GM12878 (cell line): Measurements from ENCODE around the gene NRP1. TPM values are rescaled to one million over a fixed set of nuclear protein-coding genes. Genes with fewer than 3 reads are reported as not detected.

Source experiments
- ATAC-seq: fragments of 200-7000 bp; cut with Tn5 transposase; 3 replicates; pipeline ENCODE4 v1.9.1; 2020; ENCODE audit warnings: mild to moderate bottlenecking, moderate library complexity
- BruUV-seq: library from RNA; stranded (reverse); fragments of 400-500 nt; replicated peaks from 2 replicates; lab custom pipeline; 2021; lab: Mats Ljungman, UMichigan
- CTCF ChIA-PET: fragments of 300-600 bp; sonication (Branson Sonifier 250); formaldehyde crosslinking; extraction: SDS; loops from one replicate; lab custom pipeline; 2021; ENCODE audit warnings: inconsistent platforms; lab: Yijun Ruan, JAX
- POLR2A ChIA-PET: fragments of 350-600 bp; formaldehyde crosslinking; extraction: SDS; loops from one replicate; lab custom pipeline; 2021; ENCODE audit warnings: inconsistent platforms; lab: Charles Lee
- RAD21 ChIA-PET: fragments of 300-600 bp; sonication (Branson Sonifier 250); formaldehyde crosslinking; loops from one replicate; lab custom pipeline; 2023; ENCODE audit warnings: antibody characterized with exemption; ENCODE audit not compliant: unreplicated experiment; lab: Charles Lee
- SMC1A ChIA-PET: fragments of 300-600 bp; sonication (Branson Sonifier 250); formaldehyde crosslinking; loops from one replicate; lab custom pipeline; 2023; ENCODE audit not compliant: unreplicated experiment, uncharacterized antibody; lab: Charles Lee
- DNase-seq: peaks from one replicate; pipeline ENCODE4 v3.0.0-alpha.2; 2011; ENCODE audit warnings: low read depth, low spot score
- FAIRE-seq: peaks from 3 replicates; lab custom pipeline; 2011; peaks lifted over from hg19 to GRCh38; lab: Jason Lieb, UNC
- H2AFZ ChIP-seq: 2 replicates; pipeline ENCODE4 v1.6.0; 2011; ENCODE audit warnings: low read depth, low read length, control low read depth; ENCODE audit not compliant: control insufficient read depth
- H3K27ac ChIP-seq: 2 replicates; pipeline ENCODE4 v1.5.1; 2011; ENCODE audit warnings: control low read depth; ENCODE audit not compliant: control insufficient read depth, insufficient read depth
- H3K27me3 ChIP-seq, 2 experiments: replicated peaks in 1 of 2; 2 replicates each; pipeline versions ENCODE4 v1.6.0 to v1.6.1; 2011; ENCODE audit warnings: low read length in 1 of 2; ENCODE audit not compliant: control insufficient read depth in 2 of 2, insufficient read depth in 2 of 2
- H3K36me3 ChIP-seq, 2 experiments: 2 replicates each; pipeline ENCODE4 v1.5.1; 2011; ENCODE audit warnings: low read length in 1 of 2; ENCODE audit not compliant: control insufficient read depth in 2 of 2, insufficient read depth in 2 of 2
- H3K4me1 ChIP-seq: 2 replicates; pipeline ENCODE4 v1.6.1; 2011; ENCODE audit warnings: mild to moderate bottlenecking, low read length, moderate library complexity, mixed read lengths; ENCODE audit not compliant: control insufficient read depth, insufficient read depth
- H3K4me2 ChIP-seq: 2 replicates; pipeline ENCODE4 v1.6.0; 2011; ENCODE audit warnings: control low read depth; ENCODE audit not compliant: control insufficient read depth, insufficient read depth
- H3K4me3 ChIP-seq: fragments of 200-600 bp; sonication (generic); 2 replicates; pipeline ENCODE4 v1.5.1; 2016
- H3K79me2 ChIP-seq: 2 replicates; pipeline ENCODE4 v1.6.0; 2011; ENCODE audit warnings: low read length; ENCODE audit not compliant: control insufficient read depth, insufficient read depth
- H3K9ac ChIP-seq: 2 replicates; pipeline ENCODE4 v1.8.0; 2011; ENCODE audit warnings: low read length, control low read depth, mixed read lengths; ENCODE audit not compliant: control insufficient read depth, insufficient read depth
- H3K9me3 ChIP-seq: replicated peaks from 3 replicates; pipeline ENCODE4 v1.5.1; 2011; ENCODE audit warnings: mild to moderate bottlenecking, low read length; ENCODE audit not compliant: control insufficient read depth, insufficient read depth
- H4K20me1 ChIP-seq: 2 replicates; pipeline ENCODE4 v1.6.0; 2011; ENCODE audit not compliant: control insufficient read depth, insufficient read depth
- CEBPB ChIP-seq, 2 experiments: fragments of 150-350 bp in 1 of 2; IDR thresholded peaks; 2 replicates each; pipeline ENCODE4 v1.6.1; 2012 to 2014; ENCODE audit warnings: low read depth in 2 of 2, low read length in 2 of 2, borderline replicate concordance in 1 of 2, inconsistent platforms in 1 of 2
- CREM ChIP-seq: IDR thresholded peaks from 2 replicates; pipeline ENCODE4 v1.6.1; 2014; ENCODE audit warnings: antibody characterized with exemption, low read depth
- ELK1 ChIP-seq: IDR thresholded peaks from 2 replicates; pipeline ENCODE4 v1.6.1; 2012; ENCODE audit warnings: low read depth, low read length, improper control_type of control experiment
- FOS ChIP-seq: IDR thresholded peaks from 3 replicates; pipeline ENCODE4 v1.6.1; 2011; ENCODE audit warnings: borderline replicate concordance; ENCODE audit not compliant: insufficient read length; ENCODE audit errors: extremely low read depth
- FOXK2 ChIP-seq: fragments of 450-650 bp; IDR thresholded peaks from 2 replicates; pipeline ENCODE4 v1.6.1; 2017; ENCODE audit warnings: mild to moderate bottlenecking, moderate library complexity
- KAT2A ChIP-seq: conservative IDR thresholded peaks from 2 replicates; pipeline ENCODE4 v1.6.1; 2011; ENCODE audit warnings: low read depth, low read length; ENCODE audit not compliant: control insufficient read depth
- NBN ChIP-seq: fragments of 450-650 bp; IDR thresholded peaks from 2 replicates; pipeline ENCODE4 v1.6.1; 2016
- PAX8 ChIP-seq: fragments of 450-650 bp; IDR thresholded peaks from 2 replicates; pipeline ENCODE4 v1.6.1; 2017; ENCODE audit warnings: mild to moderate bottlenecking, moderate library complexity
- WRNIP1 ChIP-seq: IDR thresholded peaks from 2 replicates; pipeline ENCODE4 v1.6.1; 2011; ENCODE audit warnings: low read depth, low read length, improper control_type of control experiment, borderline replicate concordance
- ZBED1 ChIP-seq: IDR thresholded peaks from 2 replicates; pipeline ENCODE4 v1.6.1; 2016; ENCODE audit warnings: borderline replicate concordance
- WGBS: methylation state at CpG from one replicate; pipeline ENCODE4 v1.1.6; 2016; ENCODE audit warnings: low lambda C conversion rate; ENCODE audit not compliant: insufficient replicate concordance, insufficient coverage; ENCODE audit errors: missing lambda C conversion rate; 5-methylcytosine and 5-hydroxymethylcytosine counted together
- in situ Hi-C: fragments of 300-500 bp; cut with MboI; formaldehyde crosslinking; loops from 9 replicates; pipeline ENCODE4 v1.14.3; 2018; ENCODE audit warnings: mixed read lengths
- intact Hi-C: fragments of 100-400 bp; cut with micrococcal nuclease; formaldehyde crosslinking; loops from one replicate; pipeline ENCODE4 v1.14.2; 2022; ENCODE audit not compliant: unreplicated experiment
- polyA plus RNA-seq, 11 experiments: library from polyadenylated mRNA; depleted of rRNA in 4 of 11; unstranded in 6 of 11; stranded (reverse) in 5 of 11; fragments of >200 nt; fragmentation: Nextera tagmentation in 4 of 11; fragmentation: Illumina TruSeq in 1 of 11; extraction: Ambion mirVana in 4 of 11; extraction: Trizol in 1 of 11; gene quantifications; 1 replicate in 1 of 11; 2 replicates in 10 of 11; pipeline versions ENCODE4 v1.2.1 to v1.2.3, GENCODE V29; 2011 to 2016; ENCODE audit warnings: inconsistent platforms in 2 of 11, missing spikeins in 2 of 11, low read depth in 1 of 11
- total RNA-seq, 4 experiments: library from RNA; depleted of rRNA in 3 of 4; stranded (reverse); fragments of >200 nt in 3 of 4; fragmentation: Illumina TruSeq in 1 of 4; extraction: Trizol in 1 of 4; gene quantifications; 2 replicates each; pipeline versions ENCODE4 v1.2.1 to v1.2.3, GENCODE V29; 2013 to 2021
- TF ChIP-seq, protein P1 (sequence below): IDR thresholded peaks from 2 replicates; pipeline ENCODE4 v1.6.1; 2011; ENCODE audit warnings: low read depth, low read length, improper control_type of control experiment, borderline replicate concordance
- TF ChIP-seq, protein P2 (sequence below): IDR thresholded peaks from 2 replicates; pipeline ENCODE4 v1.6.1; 2011; ENCODE audit warnings: low read depth, mild to moderate bottlenecking, low read length, moderate library complexity, borderline replicate concordance; ENCODE audit errors: extremely low read depth
- TF ChIP-seq, protein P3 (sequence below): IDR thresholded peaks from 2 replicates; pipeline ENCODE4 v1.6.1; 2011; ENCODE audit warnings: borderline replicate concordance, low read depth, mild to moderate bottlenecking, moderate library complexity, mixed read lengths, low read length; ENCODE audit not compliant: insufficient read depth; ENCODE audit errors: extremely low read length

NRP1 gene
- total and polyA plus RNA-seq, 10 of the 15 experiments (the other 5 are each of a cell fraction or from before 2014, with no cell fraction given): 0.11 to 12.1 (median 0.52) TPM

GRCh38 chr10:33262871-33263270 is 71.6 kb downstream of the NRP1 start:
- in situ Hi-C loops: no loop called here
- no peak overlapping the region for H3K9ac ChIP-seq
- DNase-seq: no peak
- RAD21 ChIA-PET: no interaction called here
- no peak overlapping the region for H3K4me2 ChIP-seq
- intact Hi-C loops: no loop called here
- no TSS peak for BruUV-seq
- SMC1A ChIA-PET: no interaction called here
- CTCF ChIA-PET: interaction anchor here (1.2 to 1.3 kb wide), 2 partner anchors 17 to 70 kb away, joined by 3 read pairs; no protein-coding TSS in a partner anchor
- H3K36me3 ChIP-seq: no peaks in the 10 kb centered on the region
- 18% methylated on average over 3 of the region's 3 CpGs for WGBS
- POLR2A ChIA-PET: no interaction called here
- H4K20me1 ChIP-seq: no peaks in the 10 kb centered on the region
- H3K79me2 ChIP-seq: no peaks in the 10 kb centered on the region
- H3K4me3 ChIP-seq: no peak overlapping the region
- H3K9me3 ChIP-seq: no peaks in the 10 kb centered on the region
- H2AFZ ChIP-seq: no peak overlapping the region
- H3K27ac ChIP-seq: no peak overlapping the region
- no peak for ATAC-seq
- H3K4me1 ChIP-seq: no peaks in the 10 kb centered on the region
- no peak for TF ChIP-seq ZBED1
- TF ChIP-seq, protein P1, sequence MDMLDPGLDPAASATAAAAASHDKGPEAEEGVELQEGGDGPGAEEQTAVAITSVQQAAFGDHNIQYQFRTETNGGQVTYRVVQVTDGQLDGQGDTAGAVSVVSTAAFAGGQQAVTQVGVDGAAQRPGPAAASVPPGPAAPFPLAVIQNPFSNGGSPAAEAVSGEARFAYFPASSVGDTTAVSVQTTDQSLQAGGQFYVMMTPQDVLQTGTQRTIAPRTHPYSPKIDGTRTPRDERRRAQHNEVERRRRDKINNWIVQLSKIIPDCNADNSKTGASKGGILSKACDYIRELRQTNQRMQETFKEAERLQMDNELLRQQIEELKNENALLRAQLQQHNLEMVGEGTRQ: no peak
- FAIRE-seq: no peak
- H3K27me3 ChIP-seq: no peaks in the 10 kb centered on the region

DNA sequence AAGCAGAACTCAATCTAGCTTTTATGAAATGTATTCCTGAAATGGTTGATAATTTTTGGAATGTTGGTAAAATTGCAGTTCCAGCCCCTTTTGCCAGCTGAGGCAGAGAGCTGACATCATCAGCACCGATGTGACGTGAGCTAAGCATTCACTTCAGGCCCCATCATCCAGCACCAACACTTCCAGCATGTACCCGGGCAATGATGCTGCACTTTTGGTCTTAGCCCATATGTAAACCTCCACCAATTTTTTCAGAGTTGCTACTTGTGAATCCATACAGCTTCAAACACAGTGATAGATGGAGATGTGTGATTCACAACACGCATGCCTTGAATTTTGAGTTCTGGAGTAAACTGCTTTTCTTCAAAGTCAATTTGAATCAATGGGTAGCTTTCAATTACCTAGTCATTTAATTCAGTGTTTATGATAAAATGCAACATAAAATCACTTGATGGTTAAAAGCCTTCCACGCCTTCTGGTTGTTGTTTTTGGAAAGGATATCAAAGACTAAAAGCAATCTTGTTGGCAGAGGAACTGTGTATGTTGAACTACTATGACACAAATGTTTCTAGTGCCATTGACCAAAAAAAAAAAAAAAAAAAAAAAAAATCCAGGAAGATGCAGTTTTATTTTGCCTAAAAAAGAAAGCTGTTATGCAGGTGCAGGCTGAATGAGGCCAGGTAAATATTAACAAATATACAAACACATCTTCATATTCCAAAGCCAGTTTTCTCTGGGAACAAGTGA is 73.9 kb downstream of the NRP1 start:
- WGBS: 29% methylated on average over 5 of the region's 5 CpGs
- Histone ChIP-seq H3K27me3 (no peaks in the 10 kb centered on the region), H3K79me2 (no peaks in the 10 kb centered on the region), H2AFZ (no peak overlapping the region), H3K27ac (no peak overlapping the region), H3K9ac (no peak overlapping the region), H4K20me1 (no peaks in the 10 kb centered on the region), H3K4me3 (no peak overlapping the region), H3K4me1 (no peaks in the 10 kb centered on the region), H3K9me3 (no peaks in the 10 kb centered on the region), H3K36me3 (no peaks in the 10 kb centered on the region), H3K4me2 (no peak overlapping the region)
- BruUV-seq: no TSS peak
- RAD21 ChIA-PET: interaction anchor here (1.0 kb wide), 1 partner anchor 68 kb away, joined by 3 read pairs; no protein-coding TSS in a partner anchor
- intact Hi-C loops (no loop called here), in situ Hi-C loops (no loop called here)
- ATAC-seq: no peak
- FAIRE-seq: no peak
- DNase-seq: no peak
- POLR2A ChIA-PET: interaction anchor here (0.6 kb wide), 1 partner anchor 626 kb away, joined by 3 read pairs; no protein-coding TSS in a partner anchor
- CTCF ChIA-PET: interaction anchor here (1.0 to 1.9 kb wide), 2 partner anchors 17 to 67 kb away, joined by 3 to 4 read pairs; no protein-coding TSS in a partner anchor
- SMC1A ChIA-PET: interaction anchor here (1.2 kb wide), 1 partner anchor 27 kb away, joined by 3 read pairs; no protein-coding TSS in a partner anchor
- TF ChIP-seq, protein P2, sequence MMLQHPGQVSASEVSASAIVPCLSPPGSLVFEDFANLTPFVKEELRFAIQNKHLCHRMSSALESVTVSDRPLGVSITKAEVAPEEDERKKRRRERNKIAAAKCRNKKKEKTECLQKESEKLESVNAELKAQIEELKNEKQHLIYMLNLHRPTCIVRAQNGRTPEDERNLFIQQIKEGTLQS: no peak
- TF ChIP-seq CEBPB (IDR thresholded peaks at IDR 0.05; ENCODE audit: borderline replicate concordance in 1 of 2, low read depth in 2 of 2, low read length in 2 of 2) (no peak), FOS (no peak), CREM (no peak), FOXK2 (no peak), PAX8 (no peak), WRNIP1 (no peak), ELK1 (no peak), NBN (no peak), KAT2A (no peak)
- TF ChIP-seq, protein P3, sequence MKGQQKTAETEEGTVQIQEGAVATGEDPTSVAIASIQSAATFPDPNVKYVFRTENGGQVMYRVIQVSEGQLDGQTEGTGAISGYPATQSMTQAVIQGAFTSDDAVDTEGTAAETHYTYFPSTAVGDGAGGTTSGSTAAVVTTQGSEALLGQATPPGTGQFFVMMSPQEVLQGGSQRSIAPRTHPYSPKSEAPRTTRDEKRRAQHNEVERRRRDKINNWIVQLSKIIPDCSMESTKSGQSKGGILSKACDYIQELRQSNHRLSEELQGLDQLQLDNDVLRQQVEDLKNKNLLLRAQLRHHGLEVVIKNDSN: no peak
